GM12872 (cell line): Measurements from ENCODE around the gene UHMK1.

ENCODE experiments used
- TF ChIP-seq, protein P1 (sequence below): IDR thresholded peaks from 3 replicates; pipeline ENCODE4 v1.5.1; 2011; ENCODE audit warnings: low read depth, mild to moderate bottlenecking, low read length, moderate library complexity; ENCODE audit not compliant: insufficient read depth

UHMK1 gene

DNA sequence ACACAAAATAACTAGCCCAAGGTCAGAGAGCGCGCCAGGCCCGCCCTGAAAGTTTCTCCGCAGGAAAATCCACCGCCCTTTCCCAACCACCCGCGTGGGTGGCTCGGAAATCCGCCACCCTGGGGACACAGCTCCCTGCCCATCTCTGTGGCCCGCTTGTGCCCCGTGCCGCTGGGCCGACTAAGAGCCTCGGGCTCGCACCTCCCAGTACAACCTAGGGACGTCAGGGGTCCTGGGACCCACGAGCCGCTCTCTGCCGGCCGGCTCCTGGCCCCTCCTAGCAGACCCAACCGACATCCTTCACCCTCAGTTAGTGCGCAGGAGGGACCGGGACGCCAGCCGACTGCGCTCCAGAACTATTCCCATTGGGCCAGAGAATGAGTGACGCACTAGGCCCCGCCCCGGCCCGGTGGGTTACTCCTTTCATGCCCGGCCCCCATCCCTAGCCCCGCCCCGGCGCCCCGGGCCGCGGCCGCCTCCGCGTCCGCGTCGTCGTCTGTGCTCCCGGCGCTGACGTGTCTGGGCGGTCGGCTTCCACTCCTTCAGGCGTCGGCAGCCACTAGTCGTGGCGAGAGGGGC lies 63.5 kb downstream of the UHMK1 start:
- TF ChIP-seq, protein P1, sequence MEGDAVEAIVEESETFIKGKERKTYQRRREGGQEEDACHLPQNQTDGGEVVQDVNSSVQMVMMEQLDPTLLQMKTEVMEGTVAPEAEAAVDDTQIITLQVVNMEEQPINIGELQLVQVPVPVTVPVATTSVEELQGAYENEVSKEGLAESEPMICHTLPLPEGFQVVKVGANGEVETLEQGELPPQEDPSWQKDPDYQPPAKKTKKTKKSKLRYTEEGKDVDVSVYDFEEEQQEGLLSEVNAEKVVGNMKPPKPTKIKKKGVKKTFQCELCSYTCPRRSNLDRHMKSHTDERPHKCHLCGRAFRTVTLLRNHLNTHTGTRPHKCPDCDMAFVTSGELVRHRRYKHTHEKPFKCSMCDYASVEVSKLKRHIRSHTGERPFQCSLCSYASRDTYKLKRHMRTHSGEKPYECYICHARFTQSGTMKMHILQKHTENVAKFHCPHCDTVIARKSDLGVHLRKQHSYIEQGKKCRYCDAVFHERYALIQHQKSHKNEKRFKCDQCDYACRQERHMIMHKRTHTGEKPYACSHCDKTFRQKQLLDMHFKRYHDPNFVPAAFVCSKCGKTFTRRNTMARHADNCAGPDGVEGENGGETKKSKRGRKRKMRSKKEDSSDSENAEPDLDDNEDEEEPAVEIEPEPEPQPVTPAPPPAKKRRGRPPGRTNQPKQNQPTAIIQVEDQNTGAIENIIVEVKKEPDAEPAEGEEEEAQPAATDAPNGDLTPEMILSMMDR, result no peak

DNA sequence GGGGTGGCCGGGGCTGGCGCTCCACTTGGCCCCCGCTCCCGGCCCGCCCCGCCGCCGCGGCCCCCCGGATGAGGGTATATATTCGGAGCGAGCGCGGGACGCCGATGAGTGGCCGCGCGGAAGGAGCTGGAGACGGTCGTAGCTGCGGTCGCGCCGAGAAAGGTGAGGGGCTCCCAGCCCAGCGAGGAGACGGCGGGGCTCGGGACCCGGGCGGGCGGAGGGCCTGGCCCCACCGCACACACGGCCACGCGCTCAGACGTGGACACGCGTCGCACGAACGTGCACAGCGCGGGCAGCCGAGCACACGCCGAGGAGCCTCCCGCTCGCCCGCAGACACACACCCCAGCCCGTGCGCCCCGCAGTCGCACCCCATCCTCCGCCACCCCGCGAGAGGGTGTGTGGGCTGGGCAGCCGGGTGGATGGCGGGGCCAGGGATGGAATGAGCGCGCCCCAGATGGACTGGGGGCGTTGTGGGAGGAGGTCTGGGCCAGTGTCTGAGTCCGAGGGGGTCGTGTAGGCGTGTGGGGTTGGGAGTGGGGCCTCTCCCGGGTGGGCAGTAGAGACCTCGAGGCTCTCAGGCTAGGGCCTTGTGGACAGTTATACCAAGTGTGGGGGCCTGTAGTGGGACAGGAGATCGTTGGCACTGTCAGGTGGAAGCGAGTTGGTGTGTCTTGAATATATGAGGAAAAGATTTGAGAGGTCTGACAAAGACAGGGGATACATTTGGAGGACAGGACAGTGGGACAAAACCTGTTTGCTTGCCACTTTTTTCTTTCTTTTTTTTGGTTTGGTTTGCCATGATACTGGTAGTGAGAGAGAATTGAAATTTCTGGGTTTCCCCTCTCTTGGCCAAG lies 64.2 kb downstream of the UHMK1 start, which contains the start of gene UAP1:
Gene UAP1, plus strand, starts transcription at position 107 of the 854 bp plus-strand sequence. CDS start 4,347 bp downstream, outside the sequence.
- TF ChIP-seq, protein P1, result no peak

DNA sequence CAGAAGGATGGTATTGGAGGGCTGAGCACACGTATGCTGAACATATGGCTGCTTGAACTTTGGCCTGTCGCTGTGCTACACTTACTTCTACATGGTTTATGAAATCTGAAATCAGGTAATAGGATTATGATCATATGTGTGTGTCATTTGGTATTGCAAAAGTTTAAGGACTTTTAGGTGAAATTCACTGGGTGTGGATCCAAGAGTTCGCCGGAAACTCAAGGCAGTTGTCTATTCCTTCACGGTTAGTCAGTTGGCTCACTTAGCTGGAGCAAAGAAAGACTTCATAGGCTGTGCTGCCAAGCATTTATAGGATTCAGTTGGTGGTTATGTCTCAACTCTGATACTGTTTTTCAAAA lies 64.8 kb downstream of the UHMK1 start:
- TF ChIP-seq, protein P1, result no peak

GRCh38 chr1:162564762-162565218 lies 67.2 kb downstream of the UHMK1 start:
- TF ChIP-seq, protein P1, result no peak

DNA sequence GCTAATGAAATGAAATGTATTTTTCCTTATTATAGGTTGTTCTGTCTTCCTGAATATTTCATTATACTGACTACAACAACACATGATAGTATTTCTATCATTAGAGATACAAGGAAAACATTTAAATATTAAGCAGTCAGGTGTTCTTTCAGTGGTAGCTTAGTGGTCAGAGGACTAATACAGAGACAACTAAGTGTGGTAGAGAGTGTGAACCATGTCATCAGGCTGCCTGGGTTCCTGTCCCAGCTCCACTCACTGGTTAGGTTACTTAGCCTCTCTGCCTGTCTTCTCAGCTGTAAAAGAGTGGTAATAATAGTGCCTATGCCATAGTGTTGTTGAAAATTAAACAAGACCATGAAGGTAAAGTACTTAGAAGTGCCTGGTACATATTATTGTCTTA lies 67.8 kb downstream of the UHMK1 start:
- TF ChIP-seq, protein P1, result no peak

DNA sequence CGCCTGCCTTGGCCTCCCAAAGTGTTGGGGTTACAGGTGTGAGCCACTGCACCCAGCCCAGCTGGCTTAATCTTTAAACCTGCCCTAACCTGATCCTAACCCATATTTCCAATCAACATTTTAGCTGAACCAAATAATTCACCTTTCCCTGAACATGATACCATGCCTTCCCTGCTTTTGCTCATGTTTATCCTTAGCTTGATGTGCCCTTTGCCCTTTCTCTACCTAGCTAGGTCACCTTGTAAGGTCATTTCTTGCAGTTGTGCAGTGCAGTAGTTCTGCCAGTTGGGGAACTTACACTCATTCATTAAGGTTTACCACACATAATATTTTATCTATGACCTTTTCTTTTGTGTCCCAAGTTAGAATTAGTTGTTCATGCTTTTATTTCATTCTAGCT lies 69.3 kb downstream of the UHMK1 start:
- TF ChIP-seq, protein P1, result no peak

DNA sequence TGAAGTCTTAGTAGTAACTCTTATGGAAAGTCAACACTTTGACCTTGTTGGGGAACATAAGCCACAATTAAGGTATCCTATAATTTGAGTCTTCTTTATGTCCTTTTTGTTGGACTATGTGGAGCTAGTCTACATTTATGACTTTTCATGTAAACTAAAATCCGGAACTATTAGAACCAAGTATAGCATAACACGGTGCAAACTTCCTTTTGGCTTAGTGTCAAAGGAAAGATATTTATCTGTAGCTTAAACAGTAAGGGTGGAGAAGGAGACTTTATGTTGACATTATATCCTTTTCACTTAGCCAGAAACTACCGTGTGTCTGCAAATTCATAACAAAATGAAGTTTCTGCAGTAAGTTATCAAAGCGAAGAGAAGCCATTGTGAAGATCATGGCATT lies 71.2 kb downstream of the UHMK1 start:
- TF ChIP-seq, protein P1, result no peak
